SH-SY5Y (cell line): ENCODE data around the gene ETV6.

Experiments used
- GATA2 ChIP-seq: IDR thresholded peaks from 2 replicates; pipeline ENCODE4 v1.6.1; 2011; ENCODE audit warnings: mild to moderate bottlenecking, low read depth, low read length
- GATA3 ChIP-seq: IDR thresholded peaks from 2 replicates; pipeline ENCODE4 v1.6.1; 2011; ENCODE audit warnings: low read depth, mild to moderate bottlenecking, low read length, moderate library complexity

- TF ChIP-seq GATA2 (no peak), GATA3 (no peak)
These were observed 12.9 kb downstream of the ETV6 start for GRCh38 chr12:11662369-11662768.
